K562 (cell line): ENCODE measurements around the gene NEK1. TPM values are rescaled to one million over a fixed set of nuclear protein-coding genes. Genes with fewer than 3 reads are reported as not detected.

Experiments used
- ARNT ChIP-seq, 2 experiments: fragments of 450-650 bp; IDR thresholded peaks; 2 replicates each; pipeline ENCODE4 v1.6.1; 2016; ENCODE audit warnings: mild to moderate bottlenecking in 1 of 2
- CAMTA2 ChIP-seq: fragments of 250-450 bp; sonication (Bioruptor Pico); conservative IDR thresholded peaks from 2 replicates; pipeline ENCODE4 v1.5.1; 2022
- CBX8 ChIP-seq: fragments of 200-600 bp; sonication (generic); IDR thresholded peaks from 2 replicates; pipeline ENCODE4 v1.6.1; 2012; ENCODE audit warnings: borderline replicate concordance, mixed run types, low read depth, mild to moderate bottlenecking, moderate library complexity, mixed read lengths, low read length, control low read depth, inconsistent platforms; ENCODE audit not compliant: poor library complexity, severe bottlenecking; ENCODE audit errors: extremely low read depth
- CXXC5 ChIP-seq: fragments of 250-450 bp; sonication (Bioruptor Pico); IDR thresholded peaks from 2 replicates; pipeline ENCODE4 v1.8.0; 2022; ENCODE audit warnings: inconsistent platforms, mild to moderate bottlenecking, moderate library complexity
- L3MBTL2 ChIP-seq: fragments of 450-650 bp; IDR thresholded peaks from 2 replicates; pipeline ENCODE4 v1.6.1; 2016; ENCODE audit warnings: mild to moderate bottlenecking, moderate library complexity
- MCM3 ChIP-seq: fragments of 450-650 bp; IDR thresholded peaks from 2 replicates; pipeline ENCODE4 v1.6.1; 2016
- NBN ChIP-seq: fragments of 450-650 bp; IDR thresholded peaks from 2 replicates; pipeline ENCODE4 v1.6.1; 2016; ENCODE audit warnings: low read depth, mild to moderate bottlenecking
- PHTF2 ChIP-seq: fragments of 250-450 bp; sonication (Bioruptor Pico); IDR thresholded peaks from 2 replicates; pipeline ENCODE4 v1.5.0; 2021; ENCODE audit warnings: mild to moderate bottlenecking
- RNF2 ChIP-seq: sonication (generic); IDR thresholded peaks from 2 replicates; pipeline ENCODE4 v1.6.1; 2016
- TRIM28 ChIP-seq: fragments of 450-650 bp; IDR thresholded peaks from 2 replicates; pipeline ENCODE4 v1.6.1; 2017
- ZBTB8A ChIP-seq: fragments of 450-650 bp; IDR thresholded peaks from 2 replicates; pipeline ENCODE4 v1.6.1; 2018; ENCODE audit warnings: mild to moderate bottlenecking, moderate library complexity; ENCODE audit not compliant: partially characterized antibody
- ZNF184 ChIP-seq: sonication (generic); formaldehyde crosslinking; IDR thresholded peaks from 2 replicates; pipeline ENCODE4 v1.5.0; 2020; ENCODE audit warnings: missing genetic modification reagents
- ZNF347 ChIP-seq: fragments of 450-650 bp; formaldehyde crosslinking; IDR thresholded peaks from 2 replicates; pipeline ENCODE4 v1.4.0; 2020; ENCODE audit warnings: low read depth, mild to moderate bottlenecking, moderate library complexity
- ZNF695 ChIP-seq: fragments of 450-650 bp; formaldehyde crosslinking; IDR thresholded peaks from 2 replicates; pipeline ENCODE4 v1.4.0; 2020; ENCODE audit warnings: mild to moderate bottlenecking, moderate library complexity
- ZNF696 ChIP-seq: fragments of 250-450 bp; sonication (Bioruptor Pico); conservative IDR thresholded peaks from 2 replicates; pipeline ENCODE4 v1.4.0; 2020; ENCODE audit warnings: mild to moderate bottlenecking, moderate library complexity
- polyA plus RNA-seq, 8 experiments: library from polyadenylated mRNA; depleted of rRNA in 4 of 8; stranded (reverse) in 5 of 8; unstranded in 3 of 8; fragments of >200 nt; fragmentation: Nextera tagmentation in 2 of 8; fragmentation: Illumina TruSeq in 1 of 8; extraction: Ambion mirVana in 2 of 8; extraction: Trizol in 1 of 8; gene quantifications; 2 replicates each; pipeline versions ENCODE4 v1.2.1 to v1.2.3, GENCODE V29; 2011 to 2014; ENCODE audit warnings: inconsistent platforms in 1 of 8, missing spikeins in 1 of 8
- total RNA-seq, 7 experiments: library from RNA; depleted of rRNA in 6 of 7; stranded (reverse); fragments of >200 nt in 6 of 7; fragmentation: Illumina TruSeq in 2 of 7; extraction: Trizol in 2 of 7; gene quantifications; 2 replicates each; pipeline versions ENCODE4 v1.2.1 to v1.2.3, GENCODE V29; 2011 to 2021; ENCODE audit warnings: low replicate concordance in 1 of 7
- TF ChIP-seq, protein P1 (sequence below): fragments of 450-650 bp; IDR thresholded peaks from 2 replicates; pipeline ENCODE4 v1.6.1; 2016; ENCODE audit warnings: mild to moderate bottlenecking
- TF ChIP-seq, protein P2 (sequence below): IDR thresholded peaks from 2 replicates; pipeline ENCODE4 v1.6.1; 2014; ENCODE audit warnings: antibody characterized with exemption
- TF ChIP-seq, protein P3 (sequence below): fragments of 450-650 bp; IDR thresholded peaks from 2 replicates; pipeline ENCODE4 v1.7.0; 2016; ENCODE audit warnings: borderline replicate concordance
- TF ChIP-seq, protein P4 (sequence below): fragments of 450-650 bp; conservative IDR thresholded peaks from 2 replicates; pipeline ENCODE4 v1.6.1; 2016; ENCODE audit warnings: missing genetic modification characterization, low read depth, mild to moderate bottlenecking, control low read depth, missing compliant biosample characterization
- TF ChIP-seq, protein P5 (sequence below): fragments of 250-450 bp; sonication (Bioruptor Pico); IDR thresholded peaks from 2 replicates; pipeline ENCODE4 v1.5.0; 2020; ENCODE audit warnings: mild to moderate bottlenecking

The NEK1 gene
- total and polyA plus RNA-seq, 9 of the 15 experiments (the other 6 are each of a cell fraction or from before 2014, with no cell fraction given), result 6.2 to 15.7 (median 10.3) TPM

DNA sequence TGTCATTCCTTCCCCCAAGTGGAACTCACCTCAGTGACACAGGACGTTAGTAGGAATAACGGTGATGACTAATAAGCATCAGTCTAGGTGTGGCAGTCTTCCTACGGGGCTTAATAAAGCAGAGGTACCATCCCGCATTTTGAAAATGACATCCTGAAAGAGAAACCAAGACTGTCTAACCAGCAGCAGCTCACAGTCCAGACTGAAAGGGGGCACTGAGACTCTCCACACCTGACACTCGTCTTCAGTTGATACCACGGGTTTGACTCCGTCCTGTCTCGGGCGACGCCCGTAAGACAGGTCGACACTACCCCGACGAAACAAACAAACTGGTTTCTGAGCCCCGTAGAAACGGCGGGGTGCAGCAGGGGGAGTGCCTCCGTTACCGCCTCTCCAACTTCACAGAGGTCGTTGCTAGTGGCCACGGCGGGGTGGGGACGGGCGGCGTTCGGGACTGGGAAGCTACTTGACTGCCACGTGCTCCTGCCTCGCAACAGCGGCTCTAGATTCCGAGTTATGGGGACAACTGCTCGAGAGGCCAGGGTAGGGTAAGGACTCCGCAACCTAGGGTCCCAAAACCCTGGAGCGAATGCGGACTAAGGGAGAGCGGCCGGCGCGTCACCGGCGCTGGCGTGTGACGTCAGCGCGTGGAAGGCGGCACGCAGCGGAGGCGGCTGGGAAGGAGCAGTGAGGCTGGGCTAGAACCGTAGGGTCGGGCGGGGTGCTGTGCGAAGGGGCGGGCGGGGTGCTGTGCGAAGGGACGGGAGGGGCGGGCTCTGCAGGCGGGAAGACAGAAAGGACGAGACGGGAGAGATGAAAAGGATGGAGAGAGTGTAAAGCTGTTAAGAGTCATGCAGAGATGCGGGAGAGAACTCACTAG, at the start of gene NEK1 (continued):
- peak; percentile 86 for TF ChIP-seq L3MBTL2
- TF ChIP-seq ZNF184 (CRISPR knock-in tag), result no peak
- TF ChIP-seq MCM3, result no peak
- TF ChIP-seq CBX8, result no peak
- TF ChIP-seq, protein P1, sequence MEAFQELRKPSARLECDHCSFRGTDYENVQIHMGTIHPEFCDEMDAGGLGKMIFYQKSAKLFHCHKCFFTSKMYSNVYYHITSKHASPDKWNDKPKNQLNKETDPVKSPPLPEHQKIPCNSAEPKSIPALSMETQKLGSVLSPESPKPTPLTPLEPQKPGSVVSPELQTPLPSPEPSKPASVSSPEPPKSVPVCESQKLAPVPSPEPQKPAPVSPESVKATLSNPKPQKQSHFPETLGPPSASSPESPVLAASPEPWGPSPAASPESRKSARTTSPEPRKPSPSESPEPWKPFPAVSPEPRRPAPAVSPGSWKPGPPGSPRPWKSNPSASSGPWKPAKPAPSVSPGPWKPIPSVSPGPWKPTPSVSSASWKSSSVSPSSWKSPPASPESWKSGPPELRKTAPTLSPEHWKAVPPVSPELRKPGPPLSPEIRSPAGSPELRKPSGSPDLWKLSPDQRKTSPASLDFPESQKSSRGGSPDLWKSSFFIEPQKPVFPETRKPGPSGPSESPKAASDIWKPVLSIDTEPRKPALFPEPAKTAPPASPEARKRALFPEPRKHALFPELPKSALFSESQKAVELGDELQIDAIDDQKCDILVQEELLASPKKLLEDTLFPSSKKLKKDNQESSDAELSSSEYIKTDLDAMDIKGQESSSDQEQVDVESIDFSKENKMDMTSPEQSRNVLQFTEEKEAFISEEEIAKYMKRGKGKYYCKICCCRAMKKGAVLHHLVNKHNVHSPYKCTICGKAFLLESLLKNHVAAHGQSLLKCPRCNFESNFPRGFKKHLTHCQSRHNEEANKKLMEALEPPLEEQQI, result no peak
- TF ChIP-seq PHTF2 (CRISPR knock-in tag), result no peak
- TF ChIP-seq, protein P2, sequence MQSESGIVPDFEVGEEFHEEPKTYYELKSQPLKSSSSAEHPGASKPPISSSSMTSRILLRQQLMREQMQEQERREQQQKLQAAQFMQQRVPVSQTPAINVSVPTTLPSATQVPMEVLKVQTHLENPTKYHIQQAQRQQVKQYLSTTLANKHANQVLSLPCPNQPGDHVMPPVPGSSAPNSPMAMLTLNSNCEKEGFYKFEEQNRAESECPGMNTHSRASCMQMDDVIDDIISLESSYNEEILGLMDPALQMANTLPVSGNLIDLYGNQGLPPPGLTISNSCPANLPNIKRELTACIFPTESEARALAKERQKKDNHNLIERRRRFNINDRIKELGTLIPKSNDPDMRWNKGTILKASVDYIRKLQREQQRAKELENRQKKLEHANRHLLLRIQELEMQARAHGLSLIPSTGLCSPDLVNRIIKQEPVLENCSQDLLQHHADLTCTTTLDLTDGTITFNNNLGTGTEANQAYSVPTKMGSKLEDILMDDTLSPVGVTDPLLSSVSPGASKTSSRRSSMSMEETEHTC, result no peak
- TF ChIP-seq CAMTA2 (CRISPR knock-in tag), result no peak
- TF ChIP-seq, protein P3, sequence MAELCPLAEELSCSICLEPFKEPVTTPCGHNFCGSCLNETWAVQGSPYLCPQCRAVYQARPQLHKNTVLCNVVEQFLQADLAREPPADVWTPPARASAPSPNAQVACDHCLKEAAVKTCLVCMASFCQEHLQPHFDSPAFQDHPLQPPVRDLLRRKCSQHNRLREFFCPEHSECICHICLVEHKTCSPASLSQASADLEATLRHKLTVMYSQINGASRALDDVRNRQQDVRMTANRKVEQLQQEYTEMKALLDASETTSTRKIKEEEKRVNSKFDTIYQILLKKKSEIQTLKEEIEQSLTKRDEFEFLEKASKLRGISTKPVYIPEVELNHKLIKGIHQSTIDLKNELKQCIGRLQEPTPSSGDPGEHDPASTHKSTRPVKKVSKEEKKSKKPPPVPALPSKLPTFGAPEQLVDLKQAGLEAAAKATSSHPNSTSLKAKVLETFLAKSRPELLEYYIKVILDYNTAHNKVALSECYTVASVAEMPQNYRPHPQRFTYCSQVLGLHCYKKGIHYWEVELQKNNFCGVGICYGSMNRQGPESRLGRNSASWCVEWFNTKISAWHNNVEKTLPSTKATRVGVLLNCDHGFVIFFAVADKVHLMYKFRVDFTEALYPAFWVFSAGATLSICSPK, result no peak
- no peak for TF ChIP-seq ZNF347
- TF ChIP-seq ZNF695 (CRISPR knock-in tag), result no peak
- TF ChIP-seq NBN, result peak; percentile 75
- TF ChIP-seq, protein P4, sequence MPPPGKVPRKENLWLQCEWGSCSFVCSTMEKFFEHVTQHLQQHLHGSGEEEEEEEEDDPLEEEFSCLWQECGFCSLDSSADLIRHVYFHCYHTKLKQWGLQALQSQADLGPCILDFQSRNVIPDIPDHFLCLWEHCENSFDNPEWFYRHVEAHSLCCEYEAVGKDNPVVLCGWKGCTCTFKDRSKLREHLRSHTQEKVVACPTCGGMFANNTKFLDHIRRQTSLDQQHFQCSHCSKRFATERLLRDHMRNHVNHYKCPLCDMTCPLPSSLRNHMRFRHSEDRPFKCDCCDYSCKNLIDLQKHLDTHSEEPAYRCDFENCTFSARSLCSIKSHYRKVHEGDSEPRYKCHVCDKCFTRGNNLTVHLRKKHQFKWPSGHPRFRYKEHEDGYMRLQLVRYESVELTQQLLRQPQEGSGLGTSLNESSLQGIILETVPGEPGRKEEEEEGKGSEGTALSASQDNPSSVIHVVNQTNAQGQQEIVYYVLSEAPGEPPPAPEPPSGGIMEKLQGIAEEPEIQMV, result no peak
- TF ChIP-seq ZBTB8A, result no peak
- peak; percentile 75; the same call in 1 of the 2 replicates for TF ChIP-seq TRIM28
- no peak for TF ChIP-seq ARNT (IDR thresholded peaks at IDR 0.05)
- TF ChIP-seq, protein P5, sequence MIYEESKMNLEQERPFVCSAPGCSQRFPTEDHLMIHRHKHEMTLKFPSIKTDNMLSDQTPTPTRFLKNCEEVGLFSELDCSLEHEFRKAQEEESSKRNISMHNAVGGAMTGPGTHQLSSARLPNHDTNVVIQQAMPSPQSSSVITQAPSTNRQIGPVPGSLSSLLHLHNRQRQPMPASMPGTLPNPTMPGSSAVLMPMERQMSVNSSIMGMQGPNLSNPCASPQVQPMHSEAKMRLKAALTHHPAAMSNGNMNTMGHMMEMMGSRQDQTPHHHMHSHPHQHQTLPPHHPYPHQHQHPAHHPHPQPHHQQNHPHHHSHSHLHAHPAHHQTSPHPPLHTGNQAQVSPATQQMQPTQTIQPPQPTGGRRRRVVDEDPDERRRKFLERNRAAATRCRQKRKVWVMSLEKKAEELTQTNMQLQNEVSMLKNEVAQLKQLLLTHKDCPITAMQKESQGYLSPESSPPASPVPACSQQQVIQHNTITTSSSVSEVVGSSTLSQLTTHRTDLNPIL (CRISPR knock-in tag), result no peak
- TF ChIP-seq RNF2, result no peak
- peak; percentile 82; the same call in 1 of the 2 replicates for TF ChIP-seq CXXC5 (CRISPR knock-in tag)
- TF ChIP-seq ZNF696 (CRISPR knock-in tag), result no peak
